ENCODE measurements around the gene ETV7.

The ETV7 gene

DNA sequence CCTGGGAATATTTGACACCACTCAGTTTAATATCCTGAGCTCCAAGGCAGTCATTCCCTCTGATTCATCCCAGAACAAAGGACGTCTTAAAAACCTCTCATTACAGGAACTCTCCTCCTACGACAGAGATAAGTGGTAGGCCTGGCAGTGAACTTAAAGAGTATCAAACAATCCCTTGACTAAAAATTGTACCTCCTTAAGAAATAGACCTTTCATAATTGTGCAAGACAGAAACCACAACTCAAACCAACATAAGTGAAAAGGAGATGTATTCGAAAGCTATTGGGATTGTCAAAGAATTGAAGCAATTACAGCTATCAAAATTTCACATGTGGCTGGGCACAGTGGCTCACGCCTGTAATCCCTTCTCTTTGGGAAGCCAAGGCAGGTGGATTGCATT, 31.6 kb downstream of the ETV7 start:
- no peak overlapping the region for H2BK15ac ChIP-seq (ENCODE audit: low read depth, poor library complexity, severe bottlenecking)
- peaks cover 6% of the 10 kb centered on the region for H3K9me3 ChIP-seq (ENCODE audit: control insufficient read depth, low read length)
- H3K18ac ChIP-seq (ENCODE audit: low read depth in 1 of 2, low read length in 2 of 2), result no peak overlapping the region
- H3K4ac ChIP-seq (ENCODE audit: low read depth in 1 of 2, low read length in 2 of 2), result no peak overlapping the region
- H3K9ac ChIP-seq (ENCODE audit: low read length), result no peak overlapping the region
- peaks cover 4 to 15% of the 10 kb centered on the region in 2 experiments for H3K27me3 ChIP-seq (ENCODE audit: control insufficient read depth in 1 of 2, insufficient read depth in 1 of 2, low read length in 2 of 2)
- H2AFZ ChIP-seq (ENCODE audit: low read depth, low read length), result no peak overlapping the region
- no peak overlapping the region for H3K23ac ChIP-seq (ENCODE audit: low read length in 2 of 2)
- no peak overlapping the region for H2AK5ac ChIP-seq (ENCODE audit: low read length, severe bottlenecking)
- no peak overlapping the region for H4K8ac ChIP-seq (ENCODE audit: low read length)
- H2BK12ac ChIP-seq (ENCODE audit: low read length in 2 of 2), result no peak overlapping the region
- H3K4me1 ChIP-seq (ENCODE audit: control insufficient read depth, insufficient read depth, low read depth, low read length), result peaks cover 2% of the 10 kb centered on the region
- no peak overlapping the region for H3K4me3 ChIP-seq (ENCODE audit: insufficient read depth in 1 of 2, low read depth in 1 of 2, low read length in 2 of 2)
- H2BK120ac ChIP-seq (ENCODE audit: low read depth, low read length), result no peak overlapping the region
- WGBS, result 98% methylated on average over 3 of the region's 4 CpGs
- H3K27ac ChIP-seq (ENCODE audit: low read length, poor library complexity, severe bottlenecking), result no peak overlapping the region
- no peak overlapping the region for H3K4me2 ChIP-seq (ENCODE audit: low read length, poor library complexity, severe bottlenecking)
- H3K79me1 ChIP-seq (replicated peaks; ENCODE audit: low read length, poor library complexity, severe bottlenecking), result no peaks in the 10 kb centered on the region
- no peak overlapping the region for H2BK5ac ChIP-seq (ENCODE audit: low read depth, low read length, poor library complexity, severe bottlenecking)
- no peaks in the 10 kb centered on the region for H3K36me3 ChIP-seq (ENCODE audit: control insufficient read depth in 1 of 2, insufficient read depth in 2 of 2, low read depth in 1 of 2, low read length in 2 of 2)
- H3K14ac ChIP-seq (ENCODE audit: low read length in 2 of 2), result no peak overlapping the region
- H4K91ac ChIP-seq (ENCODE audit: low read length), result no peak overlapping the region
- no peak for DNase-seq

GRCh38 chr6:36353411-36353915, 34.0 kb downstream of the ETV7 start:
- Histone ChIP-seq H2AK5ac (ENCODE audit: low read length, severe bottlenecking) (no peak overlapping the region), H3K9me3 (ENCODE audit: control insufficient read depth, low read length) (peaks cover 6% of the 10 kb centered on the region), H3K14ac (ENCODE audit: low read length in 2 of 2) (no peak overlapping the region), H2BK12ac (ENCODE audit: low read length in 2 of 2) (no peak overlapping the region), H3K4me1 (ENCODE audit: control insufficient read depth, insufficient read depth, low read depth, low read length) (peaks cover 4% of the 10 kb centered on the region), H3K4ac (ENCODE audit: low read depth in 1 of 2, low read length in 2 of 2) (no peak overlapping the region), H2BK5ac (ENCODE audit: low read depth, low read length, poor library complexity, severe bottlenecking) (no peak overlapping the region), H2AFZ (ENCODE audit: low read depth, low read length) (no peak overlapping the region), H3K4me2 (ENCODE audit: low read length, poor library complexity, severe bottlenecking) (no peak overlapping the region), H4K91ac (ENCODE audit: low read length) (no peak overlapping the region), H3K18ac (ENCODE audit: low read depth in 1 of 2, low read length in 2 of 2) (no peak overlapping the region), H3K27ac (ENCODE audit: low read length, poor library complexity, severe bottlenecking) (no peak overlapping the region), H2BK15ac (ENCODE audit: low read depth, poor library complexity, severe bottlenecking) (no peak overlapping the region), H3K36me3 (ENCODE audit: control insufficient read depth in 1 of 2, insufficient read depth in 2 of 2, low read depth in 1 of 2, low read length in 2 of 2) (no peaks in the 10 kb centered on the region), H3K9ac (ENCODE audit: low read length) (peak overlapping the region; percentile 42), H3K4me3 (ENCODE audit: insufficient read depth in 1 of 2, low read depth in 1 of 2, low read length in 2 of 2) (no peak overlapping the region), H3K79me1 (replicated peaks; ENCODE audit: low read length, poor library complexity, severe bottlenecking) (no peaks in the 10 kb centered on the region), H2BK120ac (ENCODE audit: low read depth, low read length) (no peak overlapping the region), H3K27me3 (ENCODE audit: control insufficient read depth in 1 of 2, insufficient read depth in 1 of 2, low read length in 2 of 2) (peaks cover 6 to 24% of the 10 kb centered on the region in 2 experiments), H4K8ac (ENCODE audit: low read length) (no peak overlapping the region), H3K23ac (ENCODE audit: low read length in 2 of 2) (no peak overlapping the region)
- DNase-seq, result no peak
- 48% methylated on average over 3 of the region's 4 CpGs for WGBS

GRCh38 chr6:36352477-36353157, 34.9 kb downstream of the ETV7 start:
- Histone ChIP-seq H3K9ac (ENCODE audit: low read length) (peak overlapping the region; percentile 42), H3K79me1 (replicated peaks; ENCODE audit: low read length, poor library complexity, severe bottlenecking) (no peaks in the 10 kb centered on the region), H3K18ac (ENCODE audit: low read depth in 1 of 2, low read length in 2 of 2) (no peak overlapping the region), H3K14ac (ENCODE audit: low read length in 2 of 2) (no peak overlapping the region), H3K27ac (ENCODE audit: low read length, poor library complexity, severe bottlenecking) (no peak overlapping the region), H2AFZ (ENCODE audit: low read depth, low read length) (no peak overlapping the region), H3K23ac (ENCODE audit: low read length in 2 of 2) (no peak overlapping the region), H3K4me1 (ENCODE audit: control insufficient read depth, insufficient read depth, low read depth, low read length) (peaks cover 4% of the 10 kb centered on the region), H3K4me3 (ENCODE audit: insufficient read depth in 1 of 2, low read depth in 1 of 2, low read length in 2 of 2) (no peak overlapping the region), H2BK15ac (ENCODE audit: low read depth, poor library complexity, severe bottlenecking) (no peak overlapping the region), H2BK5ac (ENCODE audit: low read depth, low read length, poor library complexity, severe bottlenecking) (no peak overlapping the region), H2BK120ac (ENCODE audit: low read depth, low read length) (no peak overlapping the region), H4K8ac (ENCODE audit: low read length) (no peak overlapping the region), H2BK12ac (ENCODE audit: low read length in 2 of 2) (no peak overlapping the region), H3K4me2 (ENCODE audit: low read length, poor library complexity, severe bottlenecking) (no peak overlapping the region), H4K91ac (ENCODE audit: low read length) (no peak overlapping the region), H3K36me3 (ENCODE audit: control insufficient read depth in 1 of 2, insufficient read depth in 2 of 2, low read depth in 1 of 2, low read length in 2 of 2) (no peaks in the 10 kb centered on the region), H2AK5ac (ENCODE audit: low read length, severe bottlenecking) (no peak overlapping the region), H3K9me3 (ENCODE audit: control insufficient read depth, low read length) (peaks cover 6% of the 10 kb centered on the region), H3K27me3 (ENCODE audit: control insufficient read depth in 1 of 2, insufficient read depth in 1 of 2, low read length in 2 of 2) (peaks cover 7 to 18% of the 10 kb centered on the region in 2 experiments), H3K4ac (ENCODE audit: low read depth in 1 of 2, low read length in 2 of 2) (no peak overlapping the region)
- no peak for DNase-seq
- WGBS, result 86% methylated on average over 8 of the region's 8 CpGs

DNA sequence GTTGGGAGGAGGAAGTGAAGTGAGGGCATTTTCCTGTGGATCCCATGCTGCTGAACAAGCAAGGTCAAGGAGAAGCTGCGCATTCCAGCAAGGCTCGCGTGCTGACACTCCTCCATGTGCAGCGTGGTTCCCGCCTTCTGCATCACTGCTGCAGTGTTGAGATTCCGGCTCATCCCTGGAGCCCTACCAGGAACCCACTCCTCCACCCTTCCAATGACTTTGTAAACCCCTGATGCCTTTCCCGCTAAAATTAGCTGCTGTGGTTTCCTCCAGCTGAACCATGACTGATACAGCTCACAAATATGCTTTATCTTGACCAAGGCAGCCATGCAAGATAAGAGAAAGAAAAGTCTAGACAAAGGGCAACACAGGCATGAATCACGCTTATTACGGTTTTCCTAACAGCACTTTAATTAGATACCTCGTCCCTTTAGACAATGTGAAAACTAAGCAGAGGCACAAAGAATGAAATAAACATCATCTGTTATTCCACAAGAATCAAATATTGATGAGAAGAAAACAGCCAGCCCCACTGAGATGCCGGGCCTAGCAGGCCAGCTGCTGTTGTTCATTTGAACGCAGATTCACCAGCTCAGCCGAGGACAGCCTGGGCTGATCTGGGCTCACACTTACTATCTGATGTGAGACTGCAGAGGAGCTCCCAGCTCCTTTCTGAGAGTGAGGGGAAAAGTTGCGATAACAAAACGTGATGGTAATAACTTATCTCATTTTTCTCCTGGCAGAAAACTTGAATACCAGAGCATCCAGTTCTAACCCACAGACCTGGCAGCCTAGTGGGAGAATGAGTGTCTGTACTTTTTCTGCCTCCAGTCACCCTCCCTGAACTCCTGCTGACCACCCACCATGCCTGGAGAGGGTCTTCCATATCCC, 36.5 kb downstream of the ETV7 start:
- H3K18ac ChIP-seq (ENCODE audit: low read depth in 1 of 2, low read length in 2 of 2), result peak overlapping the region in 1 of 2 experiments; percentile 11
- no peak overlapping the region for H3K14ac ChIP-seq (ENCODE audit: low read length in 2 of 2)
- peaks cover 6% of the 10 kb centered on the region for H3K9me3 ChIP-seq (ENCODE audit: control insufficient read depth, low read length)
- H3K27ac ChIP-seq (ENCODE audit: low read length, poor library complexity, severe bottlenecking), result no peak overlapping the region
- peak; percentile 85 for DNase-seq
- no peak overlapping the region for H3K23ac ChIP-seq (ENCODE audit: low read length in 2 of 2)
- H3K9ac ChIP-seq (ENCODE audit: low read length), result peak overlapping the region; percentile 52
- peak overlapping the region in 1 of 2 experiments; percentile 18 for H2BK12ac ChIP-seq (ENCODE audit: low read length in 2 of 2)
- no peak overlapping the region for H2BK5ac ChIP-seq (ENCODE audit: low read depth, low read length, poor library complexity, severe bottlenecking)
- no peak overlapping the region for H3K4me2 ChIP-seq (ENCODE audit: low read length, poor library complexity, severe bottlenecking)
- H2AFZ ChIP-seq (ENCODE audit: low read depth, low read length), result no peak overlapping the region
- H3K4ac ChIP-seq (ENCODE audit: low read depth in 1 of 2, low read length in 2 of 2), result no peak overlapping the region
- peaks cover 9 to 16% of the 10 kb centered on the region in 2 experiments for H3K27me3 ChIP-seq (ENCODE audit: control insufficient read depth in 1 of 2, insufficient read depth in 1 of 2, low read length in 2 of 2)
- H3K4me3 ChIP-seq (ENCODE audit: insufficient read depth in 1 of 2, low read depth in 1 of 2, low read length in 2 of 2), result no peak overlapping the region
- 54% methylated on average over 13 of the region's 15 CpGs for WGBS
- H2AK5ac ChIP-seq (ENCODE audit: low read length, severe bottlenecking), result no peak overlapping the region
- no peak overlapping the region for H2BK15ac ChIP-seq (ENCODE audit: low read depth, poor library complexity, severe bottlenecking)
- no peaks in the 10 kb centered on the region for H3K79me1 ChIP-seq (replicated peaks; ENCODE audit: low read length, poor library complexity, severe bottlenecking)
- no peak overlapping the region for H4K8ac ChIP-seq (ENCODE audit: low read length)
- no peak overlapping the region for H2BK120ac ChIP-seq (ENCODE audit: low read depth, low read length)
- no peak overlapping the region for H4K91ac ChIP-seq (ENCODE audit: low read length)
- H3K36me3 ChIP-seq (ENCODE audit: control insufficient read depth in 1 of 2, insufficient read depth in 2 of 2, low read depth in 1 of 2, low read length in 2 of 2), result no peaks in the 10 kb centered on the region
- H3K4me1 ChIP-seq (ENCODE audit: control insufficient read depth, insufficient read depth, low read depth, low read length), result peaks cover 6% of the 10 kb centered on the region
